Omental fat pad (tissue), 4 donors: ENCODE results near the gene CIITA. TPM values are rescaled to one million over a fixed set of nuclear protein-coding genes. Genes with fewer than 3 reads are reported as not detected.

Experiments
- ATAC-seq: fragments of 150-250 bp; one replicate; pipeline ENCODE4 v1.9.1; 2016; ENCODE audit warnings: mild to moderate bottlenecking, moderate library complexity; ENCODE audit not compliant: low FRiP score
- DNase-seq: peaks from one replicate; pipeline ENCODE4 v3.0.0-alpha.2; 2019; ENCODE audit warnings: low spot score
- total RNA-seq, 4 donors: library from RNA; depleted of rRNA; stranded (reverse); fragments of >200 nt; gene quantifications; one replicate each; pipeline ENCODE4 v1.1.0, GENCODE V29; 2016
- TF ChIP-seq, protein P1 (sequence below), 3 donors: fragments of 450-650 bp; IDR thresholded peaks; one replicate each; pipeline ENCODE4 v1.5.1; 2016 to 2017; ENCODE audit warnings: antibody characterized with exemption in 3 of 3, mild to moderate bottlenecking in 3 of 3, moderate library complexity in 2 of 3

Gene CIITA
- total RNA-seq, 4 donors from 2014 or later = 3.2 to 101 (median 11.2) TPM

GRCh38 chr16:10895053-10895946, 18.3 kb downstream of the CIITA start:
- TF ChIP-seq, protein P1, sequence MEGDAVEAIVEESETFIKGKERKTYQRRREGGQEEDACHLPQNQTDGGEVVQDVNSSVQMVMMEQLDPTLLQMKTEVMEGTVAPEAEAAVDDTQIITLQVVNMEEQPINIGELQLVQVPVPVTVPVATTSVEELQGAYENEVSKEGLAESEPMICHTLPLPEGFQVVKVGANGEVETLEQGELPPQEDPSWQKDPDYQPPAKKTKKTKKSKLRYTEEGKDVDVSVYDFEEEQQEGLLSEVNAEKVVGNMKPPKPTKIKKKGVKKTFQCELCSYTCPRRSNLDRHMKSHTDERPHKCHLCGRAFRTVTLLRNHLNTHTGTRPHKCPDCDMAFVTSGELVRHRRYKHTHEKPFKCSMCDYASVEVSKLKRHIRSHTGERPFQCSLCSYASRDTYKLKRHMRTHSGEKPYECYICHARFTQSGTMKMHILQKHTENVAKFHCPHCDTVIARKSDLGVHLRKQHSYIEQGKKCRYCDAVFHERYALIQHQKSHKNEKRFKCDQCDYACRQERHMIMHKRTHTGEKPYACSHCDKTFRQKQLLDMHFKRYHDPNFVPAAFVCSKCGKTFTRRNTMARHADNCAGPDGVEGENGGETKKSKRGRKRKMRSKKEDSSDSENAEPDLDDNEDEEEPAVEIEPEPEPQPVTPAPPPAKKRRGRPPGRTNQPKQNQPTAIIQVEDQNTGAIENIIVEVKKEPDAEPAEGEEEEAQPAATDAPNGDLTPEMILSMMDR (IDR thresholded peaks at IDR 0.05) = no peak
- no peak for ATAC-seq
- no peak for DNase-seq

DNA sequence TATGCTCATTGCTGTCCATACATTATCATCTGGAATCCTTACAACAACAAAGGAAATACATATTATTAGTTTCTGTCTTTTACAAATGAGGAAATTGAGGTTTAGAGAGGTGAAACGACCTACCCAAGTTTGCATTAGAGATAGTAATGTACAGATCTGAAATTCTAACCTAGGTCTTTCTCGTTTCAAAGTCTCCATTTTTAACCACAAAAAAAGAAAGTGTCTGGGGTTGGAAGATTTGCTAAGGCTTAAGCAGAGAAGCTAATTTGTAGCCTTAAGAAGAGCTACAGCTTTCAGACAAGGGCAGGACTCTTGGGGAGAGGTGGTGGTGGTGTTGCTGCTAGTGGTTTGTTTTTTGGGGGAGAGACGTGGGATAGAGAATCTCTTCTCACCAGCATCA, 19.2 kb downstream of the CIITA start:
- TF ChIP-seq, protein P1 (IDR thresholded peaks at IDR 0.05) = no peak
- DNase-seq (no peak), ATAC-seq (no peak)

GRCh38 chr16:10896723-10897122, 19.7 kb downstream of the CIITA start:
- no peak for DNase-seq
- ATAC-seq = no peak
- TF ChIP-seq, protein P1 (IDR thresholded peaks at IDR 0.05) = no peak

- ATAC-seq (no peak), DNase-seq (no peak)
- TF ChIP-seq, protein P1 (IDR thresholded peaks at IDR 0.05) = no peak
These were observed 20.1 kb downstream of the CIITA start for GRCh38 chr16:10897134-10897533.

DNA sequence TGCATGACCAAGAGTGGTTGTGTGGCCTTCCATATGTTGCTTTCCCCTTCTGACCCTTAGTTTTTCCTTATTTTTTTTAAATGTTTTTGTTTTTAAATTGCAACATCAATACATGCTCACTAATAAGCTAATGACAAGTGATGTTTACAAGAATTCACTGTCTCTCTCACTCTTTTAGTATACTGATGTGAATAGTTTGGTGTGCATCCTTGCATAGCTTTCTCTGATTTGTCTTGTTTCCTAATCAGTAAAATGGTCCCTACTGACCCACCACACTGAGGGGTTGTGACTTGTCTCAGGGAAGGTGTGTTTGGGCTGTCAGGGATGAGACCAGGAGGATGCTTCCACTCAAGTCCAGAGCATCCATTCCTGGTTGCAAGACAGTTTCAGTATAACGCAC, 26.0 kb downstream of the CIITA start:
- no peak for ATAC-seq
- TF ChIP-seq, protein P1 (IDR thresholded peaks at IDR 0.05) = no peak

GRCh38 chr16:10906482-10906881, 29.5 kb downstream of the CIITA start:
- DNase-seq (no peak), ATAC-seq (no peak)
- TF ChIP-seq, protein P1 (IDR thresholded peaks at IDR 0.05) = no peak

More for the DNA sequence above, 26.0 kb downstream of the CIITA start:
- no peak for DNase-seq
